GM21576 (cell line): ENCODE results near the gene CHST5.
"Not testable (repeated sequence)": the region's sequence is repeated elsewhere in the genome, so short reads cannot be mapped to it uniquely, and the experiment has no call there.

Experiments
- ATAC-seq: cut with Tn5 transposase; IDR thresholded peaks from one replicate; pipeline ENCODE4 v1.9.1; 2021; ENCODE audit warnings: mild to moderate bottlenecking, moderate library complexity; ENCODE audit not compliant: unreplicated experiment

The CHST5 gene

GRCh38 chr16:75514296-75514695 is 21.6 kb downstream of the CHST5 start:
- no peak for ATAC-seq

DNA sequence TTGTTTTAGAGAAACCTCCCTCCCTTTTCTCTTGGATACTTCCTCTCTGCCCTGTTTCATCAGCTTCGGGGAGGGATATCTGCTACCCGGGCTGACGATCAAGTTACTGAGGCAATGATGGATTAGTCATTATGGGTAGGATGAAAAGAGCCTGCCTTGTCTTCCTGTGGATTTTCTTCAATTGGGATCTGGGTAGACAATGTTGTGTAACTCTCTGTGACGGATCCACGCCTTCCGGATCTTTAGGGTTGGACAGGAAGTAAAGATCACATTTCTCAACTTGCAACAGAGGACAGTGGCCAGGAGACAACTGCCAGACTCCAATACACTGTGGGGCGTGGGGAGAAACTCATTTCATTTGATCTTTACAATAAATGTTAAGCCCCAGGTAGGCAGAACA is 29.3 kb downstream of the CHST5 start:
- ATAC-seq: no peak

GRCh38 chr16:75506107-75506506 is 29.8 kb downstream of the CHST5 start:
- no peak for ATAC-seq

DNA sequence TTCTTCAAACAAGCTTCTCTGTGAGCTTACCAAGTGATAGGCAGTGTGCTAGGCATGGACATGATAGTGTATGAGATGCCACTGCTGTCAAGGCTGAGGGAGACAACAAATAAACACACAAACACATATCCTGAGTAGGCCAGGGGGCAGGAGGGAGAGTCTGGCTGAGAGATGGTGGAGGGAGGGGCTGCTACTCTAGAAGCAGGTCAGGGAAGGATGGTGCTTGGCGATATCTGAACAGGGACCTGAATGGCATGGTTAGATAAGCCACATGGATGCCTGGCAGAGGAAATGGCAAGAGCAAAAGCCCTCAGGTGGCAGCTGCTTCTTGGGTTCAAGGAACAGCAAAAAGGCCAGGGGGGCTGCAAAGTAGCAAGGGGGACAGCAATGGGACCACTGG is 32.1 kb downstream of the CHST5 start:
- ATAC-seq: no peak

GRCh38 chr16:75502916-75503605 is 32.8 kb downstream of the CHST5 start:
- ATAC-seq: no peak

DNA sequence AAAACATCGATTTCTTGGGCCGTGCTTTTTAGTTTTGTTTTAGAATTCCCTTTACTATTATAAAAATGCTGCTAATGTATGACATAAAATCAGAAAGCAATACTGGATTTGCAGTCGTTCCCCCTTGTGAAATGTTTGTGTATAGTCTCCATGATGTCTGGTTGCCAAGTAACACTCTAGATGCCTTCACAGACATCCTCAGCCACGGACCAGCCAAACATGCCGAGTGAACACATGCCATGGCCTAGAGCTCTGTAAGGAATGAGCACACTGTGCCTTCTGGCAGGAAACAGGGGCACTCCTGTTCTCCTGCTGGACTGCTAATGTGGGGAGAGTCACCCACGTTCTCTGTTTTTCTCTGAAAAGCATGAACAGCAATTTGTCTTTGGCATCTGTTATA is 34.1 kb downstream of the CHST5 start:
- ATAC-seq: not testable (repeated sequence)

GRCh38 chr16:75501359-75501758 is 34.5 kb downstream of the CHST5 start:
- ATAC-seq: no peak

DNA sequence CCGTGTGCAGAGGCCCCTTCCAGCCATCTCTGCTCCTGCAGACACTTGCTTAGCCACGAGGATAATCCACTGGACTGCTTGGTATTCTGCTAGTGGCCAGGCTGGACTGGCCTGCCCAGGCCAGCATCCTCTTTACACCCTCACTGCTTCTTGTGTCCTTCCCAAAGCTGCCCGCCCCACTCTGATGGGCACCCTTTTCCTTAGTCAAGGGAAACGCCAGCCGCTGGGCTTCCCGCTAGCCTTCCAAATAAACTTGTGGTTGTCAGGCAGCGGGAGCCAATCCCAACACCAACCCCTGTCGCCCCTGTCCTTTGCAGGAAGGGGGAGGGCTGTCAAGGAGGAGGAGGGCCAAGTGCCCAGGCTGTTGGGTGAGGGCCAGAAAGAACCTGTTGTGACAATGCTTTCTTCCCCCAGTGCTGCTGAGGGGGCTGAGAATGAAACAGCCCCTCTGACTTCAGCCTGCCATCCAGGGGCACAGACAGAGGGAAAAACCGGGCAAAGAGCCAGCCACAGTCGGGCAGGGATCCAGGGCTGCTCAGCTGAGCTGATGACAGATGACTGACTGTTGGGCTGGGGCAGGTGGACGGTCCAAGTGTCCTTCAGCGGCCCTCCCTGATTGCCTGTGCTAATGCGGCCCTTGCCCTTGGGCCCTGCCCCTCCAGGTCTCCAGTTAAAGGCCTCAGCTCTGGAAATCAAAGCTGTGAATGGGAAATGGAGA is 37.1 kb downstream of the CHST5 start:
- not testable (repeated sequence) for ATAC-seq

DNA sequence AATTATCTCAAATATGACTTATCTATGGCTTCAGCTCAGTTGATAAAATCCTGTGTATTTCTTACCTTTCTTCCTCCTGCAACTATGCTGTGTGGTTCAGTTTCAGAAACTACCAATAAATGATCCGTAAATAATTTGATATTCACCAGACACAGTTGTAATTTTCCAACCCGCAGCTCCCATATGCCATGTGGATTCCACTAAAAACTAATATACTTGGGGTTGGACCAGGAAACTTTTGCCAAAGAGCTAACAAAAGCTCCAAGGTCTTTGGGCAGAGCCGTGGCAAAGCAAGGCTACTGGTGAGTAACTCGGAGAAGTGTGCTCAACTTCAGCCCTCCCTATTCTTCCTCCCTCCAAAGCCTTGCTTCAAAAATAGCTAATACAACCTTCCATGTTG is 38.4 kb downstream of the CHST5 start:
- ATAC-seq: no peak

DNA sequence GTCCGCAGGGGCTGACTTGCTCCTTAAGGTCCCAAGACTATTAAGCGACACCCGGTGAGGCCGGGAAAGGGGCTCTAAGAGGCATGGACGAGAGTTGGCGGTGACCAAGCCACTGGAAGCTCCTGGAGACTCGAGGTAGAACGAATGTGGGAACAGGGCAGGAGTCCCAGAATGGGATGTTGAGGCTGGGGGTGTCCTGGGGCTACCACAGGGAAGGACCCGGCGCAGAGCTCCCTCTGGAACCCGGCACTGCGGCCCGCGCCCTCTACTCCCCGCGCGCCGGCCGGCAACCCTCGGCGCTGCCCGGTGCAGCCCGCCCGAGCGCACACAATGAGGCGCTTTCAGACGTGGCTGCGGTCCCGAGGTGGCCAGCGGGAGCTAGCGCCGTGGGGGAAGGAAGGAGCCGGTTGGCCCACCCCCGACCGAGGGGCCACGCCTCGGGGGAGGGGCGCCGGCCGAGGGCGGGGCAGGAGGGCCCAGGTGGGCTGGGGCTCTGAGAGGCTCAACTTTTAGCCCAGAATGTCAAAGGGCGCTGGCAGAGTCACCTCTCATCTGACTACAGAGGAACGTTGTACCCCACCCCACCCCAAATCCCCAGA is 40.7 kb downstream of the CHST5 start, which contains the start of gene CHST6:
CHST6 (minus strand) TSS at position 366 of the 599 bp plus-strand sequence. CDS start 15,613 bp downstream, outside the sequence.
- peak; percentile 63 for ATAC-seq

GRCh38 chr16:75494661-75495075 is 41.2 kb downstream of the CHST5 start:
- ATAC-seq: no peak

GRCh38 chr16:75494184-75494583 is 41.7 kb downstream of the CHST5 start:
- ATAC-seq: no peak

DNA sequence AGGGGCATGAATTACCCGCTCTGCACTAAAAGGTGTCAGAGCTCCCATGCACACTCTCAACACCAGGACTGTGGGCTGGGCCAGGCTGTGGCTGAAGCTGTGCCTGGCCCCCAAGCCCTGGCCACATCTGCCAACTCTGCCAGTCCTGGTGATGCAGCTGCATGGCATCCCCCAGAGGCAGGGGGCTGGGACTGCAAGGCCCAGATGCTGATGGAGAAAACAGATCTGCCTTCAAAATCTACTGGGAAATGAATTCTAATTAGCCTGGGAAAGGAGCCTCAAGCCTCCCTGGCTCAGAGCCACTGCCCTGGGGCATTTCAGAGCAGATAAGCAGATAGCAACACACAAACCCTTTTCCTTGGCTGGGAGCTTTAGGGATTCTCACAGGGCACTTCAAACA is 44.0 kb downstream of the CHST5 start:
- no peak for ATAC-seq

- ATAC-seq: no peak
Observed at GRCh38 chr16:75488322-75488721, 47.6 kb downstream of the CHST5 start.

GRCh38 chr16:75486676-75487313 is 49.1 kb downstream of the CHST5 start:
- ATAC-seq: peak; percentile 38

DNA sequence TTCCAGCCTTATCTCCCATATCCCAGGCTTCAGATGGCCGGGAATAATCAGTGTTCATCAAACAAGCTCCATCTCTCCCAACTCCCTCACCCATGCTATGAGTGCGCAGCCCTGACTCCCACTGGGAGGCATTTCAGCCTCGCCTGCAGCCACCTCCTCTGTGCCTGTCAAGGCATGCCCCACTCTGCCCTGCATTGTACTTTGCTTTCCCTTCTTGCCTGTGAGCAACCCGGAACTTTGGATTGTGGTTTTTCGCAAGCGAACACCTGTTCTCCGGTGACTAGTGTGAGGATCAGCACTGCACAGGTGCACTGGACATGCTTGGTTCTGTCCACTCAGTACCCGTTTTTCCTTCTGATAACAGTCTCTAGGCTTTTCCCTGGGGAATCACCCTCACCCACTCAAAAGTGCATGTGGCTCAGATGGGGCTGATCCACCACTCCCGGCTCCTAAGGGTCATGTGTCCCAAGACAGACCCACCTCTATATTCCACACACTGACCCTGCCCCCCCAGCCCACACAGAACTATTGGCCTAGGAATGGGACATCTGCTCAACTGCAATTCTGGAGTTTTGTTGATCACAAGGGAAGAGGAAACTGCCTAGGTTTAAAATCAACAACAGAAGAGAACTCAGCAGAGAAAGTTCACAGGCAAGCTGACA is 49.8 kb downstream of the CHST5 start:
- ATAC-seq: no peak

DNA sequence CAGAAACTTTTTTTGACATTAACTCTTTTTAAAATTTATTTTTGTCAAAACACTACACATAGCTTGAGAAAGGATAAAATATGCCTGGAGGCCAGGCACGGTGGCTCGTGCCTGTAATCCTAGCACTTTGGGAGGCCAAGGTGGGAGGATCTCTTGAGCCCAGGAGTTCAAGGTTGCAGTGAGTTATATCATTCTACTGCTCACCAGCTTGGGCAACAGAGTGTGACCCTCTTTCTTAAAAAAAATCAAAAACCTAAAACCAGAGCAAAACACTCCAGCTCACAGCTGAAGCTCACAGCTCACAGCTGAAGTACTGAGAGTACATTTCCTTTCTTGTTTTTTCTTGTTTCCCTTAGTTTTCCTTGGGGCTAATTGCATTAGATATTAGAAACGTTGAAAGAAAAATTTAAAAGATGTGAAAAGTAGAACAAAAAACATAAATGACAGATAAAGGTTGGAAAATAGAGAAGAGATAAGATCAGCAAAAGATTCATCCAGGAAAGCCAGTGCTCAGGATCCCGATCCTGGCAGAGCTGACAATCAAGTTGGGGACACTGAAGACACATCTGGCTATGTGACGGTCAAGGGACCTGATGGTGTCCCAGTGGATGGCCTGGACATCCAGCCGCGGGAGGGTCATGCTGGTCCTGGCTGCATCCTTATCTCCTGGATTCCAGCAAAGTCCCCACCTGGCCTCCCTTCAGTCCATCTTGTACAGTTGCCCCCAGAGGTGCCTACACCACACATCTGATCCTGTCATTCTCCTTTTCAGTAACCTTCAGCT is 50.5 kb downstream of the CHST5 start:
- no peak for ATAC-seq

DNA sequence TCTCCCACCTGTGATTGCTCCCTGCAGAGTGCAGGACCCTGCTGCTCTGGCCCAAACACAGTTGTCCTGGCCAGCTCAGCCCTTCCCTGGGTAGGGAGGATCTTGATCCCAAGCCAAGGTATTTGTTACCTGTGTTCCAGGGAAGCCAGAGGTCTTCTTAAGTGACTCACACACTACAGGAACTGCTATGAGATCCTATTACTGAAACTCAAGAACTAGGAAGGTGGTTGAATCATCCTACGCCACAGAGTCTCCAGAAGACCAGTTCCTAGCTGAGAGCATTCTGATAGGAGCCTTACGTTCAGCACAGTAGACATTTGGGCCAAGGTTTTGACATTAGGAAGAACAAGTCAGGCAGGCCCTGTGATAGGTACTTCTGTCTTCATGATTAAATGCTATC is 52.7 kb downstream of the CHST5 start:
- ATAC-seq: no peak

DNA sequence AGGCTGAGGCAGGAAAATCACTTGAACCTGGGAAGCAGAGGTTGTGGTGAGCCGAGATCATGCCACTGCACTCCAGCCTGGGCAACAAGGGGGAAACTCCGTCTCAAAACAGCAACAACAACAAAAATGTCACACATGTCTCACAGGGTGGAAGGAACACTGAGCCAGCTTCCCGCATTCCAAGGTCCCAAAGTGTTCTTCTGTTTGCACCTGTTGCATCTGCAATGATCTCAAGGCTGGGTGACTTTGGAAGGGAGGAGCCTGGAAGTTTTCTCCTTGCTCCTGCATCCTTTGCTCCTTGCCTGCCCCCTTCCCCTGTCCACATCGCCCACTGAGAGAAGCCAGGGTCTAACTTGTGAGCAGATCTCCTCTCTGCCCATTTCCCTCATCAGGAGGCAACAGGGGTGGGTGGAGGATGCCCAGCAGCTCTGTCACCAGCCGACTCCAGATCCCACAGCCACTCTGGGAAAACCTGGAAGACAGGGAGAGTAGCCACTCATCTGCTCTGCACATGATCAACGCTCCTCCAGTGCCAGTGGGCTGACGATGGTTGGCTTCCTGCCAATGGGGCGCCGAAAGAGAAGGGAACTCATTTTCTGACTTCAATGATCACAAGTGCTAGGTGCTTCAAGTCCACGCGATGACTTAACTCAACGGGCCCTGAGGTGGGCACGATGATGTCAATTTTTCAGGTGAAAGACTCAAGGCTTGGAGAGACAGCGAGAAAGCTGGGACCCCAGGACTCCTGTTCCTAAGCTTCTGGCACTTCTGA is 53.3 kb downstream of the CHST5 start:
- no peak for ATAC-seq
